ENCODE measurements around the gene ITGB7. TPM values are rescaled to one million over a fixed set of nuclear protein-coding genes. Genes with fewer than 3 reads are reported as not detected.
A peak's percentile ranks its signal among the peaks of the same experiment; 100 is the strongest.

The ITGB7 gene
- total and polyA plus RNA-seq, 12 donors, result 0.55 to 8.4 (median 1.1) TPM

DNA sequence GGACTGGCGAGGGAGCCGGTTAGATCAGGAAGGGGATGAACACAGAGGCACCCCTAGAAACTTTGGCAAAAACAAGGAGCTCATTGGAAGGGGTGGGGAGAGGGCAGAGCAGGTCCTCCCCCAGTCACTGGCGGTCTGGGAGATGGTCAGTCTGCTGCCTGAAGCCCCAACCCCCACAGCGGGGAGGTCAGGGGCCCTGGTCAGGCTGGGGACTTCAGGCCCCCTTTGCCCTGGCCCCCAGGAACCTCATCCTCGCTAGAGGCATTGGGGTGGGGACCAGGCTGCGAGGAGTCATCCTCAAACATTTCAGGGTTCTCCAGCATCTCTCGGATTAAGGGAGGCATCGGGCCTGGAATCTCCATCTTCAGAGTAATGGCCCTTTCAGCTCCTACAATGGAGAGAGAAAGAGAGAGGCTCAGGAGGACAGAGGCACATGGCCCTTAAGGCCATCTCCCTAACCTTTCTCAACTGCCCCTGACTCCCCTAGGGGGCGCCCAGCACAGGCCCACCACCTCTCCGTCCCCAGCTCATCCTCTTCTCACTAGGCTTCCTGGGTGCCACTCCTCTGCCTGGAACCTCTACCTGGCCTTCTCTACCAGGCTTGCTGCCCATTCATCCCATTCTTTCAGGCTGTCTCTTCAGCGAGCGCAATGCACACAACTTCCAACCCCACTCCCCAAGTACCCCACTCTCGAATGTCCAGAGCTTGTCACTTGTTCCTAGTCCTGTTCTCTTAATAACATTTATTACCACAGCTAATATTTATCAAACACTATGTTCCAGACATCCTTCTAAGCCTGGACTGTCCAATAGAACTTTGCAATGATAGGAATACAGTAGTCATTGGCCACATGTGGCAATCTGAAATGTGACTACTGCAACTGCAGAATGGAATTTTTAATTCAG lies 4.7 kb upstream of the ITGB7 start:
- 89 to 93% methylated on average over 13 of the region's 13 CpGs for WGBS, 2 donors
- no peaks in the 10 kb centered on the region for H3K9me3 ChIP-seq
- no peak overlapping the region for H3K4me3 ChIP-seq
- DNase-seq (no peak), ATAC-seq (no peak)
- intact Hi-C loops (cut with DNase I), result loop anchor here in 8 of 10 donors (2.0 to 5.0 kb wide), 5 partner anchors 41 to 76 kb away; partner anchors contain the start of gene ESPL1 (in 3 of the 8)
- TF ChIP-seq CTCF (IDR thresholded peaks at IDR 0.05), result peak in 4 of 9 donors; percentile 12 to 42 (median 30)
- H3K36me3 ChIP-seq, result peaks cover 0 to 55% (median 38%) of the 10 kb centered on the region in 9 donors
- no peak overlapping the region for H3K27ac ChIP-seq
- no peaks in the 10 kb centered on the region for H3K27me3 ChIP-seq
- peaks cover 13 to 74% (median 51%) of the 10 kb centered on the region in 9 donors for H3K4me1 ChIP-seq

- WGBS, 2 donors, result 73 to 79% methylated on average over 4 of the region's 4 CpGs
- no peak for DNase-seq
- Histone ChIP-seq H3K36me3 (peaks cover 0 to 55% (median 38%) of the 10 kb centered on the region in 9 donors), H3K9me3 (no peaks in the 10 kb centered on the region), H3K27ac (no peak overlapping the region), H3K27me3 (no peaks in the 10 kb centered on the region), H3K4me1 (peaks cover 13 to 74% (median 42%) of the 10 kb centered on the region in 9 donors), H3K4me3 (no peak overlapping the region)
- ATAC-seq, result no peak
- no peak for TF ChIP-seq CTCF (IDR thresholded peaks at IDR 0.05)
- intact Hi-C loops (cut with DNase I), result loop anchor here in 7 of 10 donors (5.0 kb wide), 3 partner anchors 41 to 76 kb away; partner anchors contain the start of gene ESPL1 (in 3 of the 7)
These were observed 3.8 kb upstream of the ITGB7 start for GRCh38 chr12:53210843-53211242.

DNA sequence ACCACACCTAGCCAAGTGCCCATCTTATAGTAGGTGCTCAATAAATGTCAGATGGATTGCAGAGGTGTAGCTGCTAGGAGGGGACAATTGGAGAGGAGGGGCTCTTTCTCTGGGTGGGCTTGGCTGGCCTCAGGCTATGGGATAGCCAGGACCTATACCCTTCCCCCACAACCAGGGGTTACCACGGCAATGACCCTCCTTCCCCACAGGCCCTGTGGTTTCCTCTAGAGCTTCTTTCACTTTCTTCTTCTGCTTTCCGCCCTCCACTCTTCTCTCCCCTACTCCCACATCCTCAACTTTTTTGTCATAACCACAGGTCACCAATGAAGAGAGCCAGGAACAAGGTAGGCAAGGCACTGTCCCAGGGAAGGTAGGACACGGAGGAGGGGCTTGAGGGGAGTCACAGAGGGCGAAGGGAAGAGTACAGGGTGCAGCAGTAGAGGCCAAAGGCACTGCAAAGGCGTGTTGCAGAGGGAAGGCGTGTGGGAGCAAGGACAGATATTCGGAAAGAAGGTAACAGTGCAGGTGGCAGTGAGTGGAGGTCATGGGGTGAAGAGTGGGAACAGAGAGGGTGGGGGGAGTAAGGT lies 1.9 kb upstream of the ITGB7 start:
- DNase-seq, result no peak
- H3K9me3 ChIP-seq, result no peaks in the 10 kb centered on the region
- H3K36me3 ChIP-seq, result peaks cover 0 to 43% (median 35%) of the 10 kb centered on the region in 9 donors
- H3K27ac ChIP-seq, result peak overlapping the region in 5 of 10 donors; percentile 13 to 89 (median 37)
- peaks cover 4 to 74% (median 23%) of the 10 kb centered on the region in 9 donors for H3K4me1 ChIP-seq
- no peak for ATAC-seq
- peak overlapping the region in 3 of 10 donors; percentile 3 to 48 (median 12) for H3K4me3 ChIP-seq
- no peaks in the 10 kb centered on the region for H3K27me3 ChIP-seq
- no peak for TF ChIP-seq CTCF (IDR thresholded peaks at IDR 0.05)
- intact Hi-C loops (cut with DNase I), result no loop called here
- 66 to 69% methylated on average over 7 of the region's 7 CpGs for WGBS, 2 donors

DNA sequence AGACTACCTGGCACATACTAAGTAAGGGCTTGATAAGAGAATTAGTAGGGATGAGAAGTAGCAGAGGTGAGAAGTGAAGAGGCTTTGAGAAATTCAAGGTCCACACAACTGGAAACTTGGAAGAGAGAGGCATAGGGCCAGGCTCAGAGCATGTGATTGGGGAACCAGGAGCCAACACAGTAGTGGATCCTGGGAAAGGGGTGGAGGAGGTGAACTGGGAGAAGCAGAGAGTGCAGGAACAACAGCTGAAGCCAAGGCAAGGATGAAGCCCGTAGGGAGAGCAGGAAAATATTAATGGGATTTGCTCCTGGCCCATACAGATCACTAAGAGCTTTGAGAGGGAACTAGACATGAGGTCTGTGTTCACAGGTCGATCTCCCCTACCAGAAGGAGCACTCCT lies 1.4 kb upstream of the ITGB7 start:
- Histone ChIP-seq H3K27me3 (no peaks in the 10 kb centered on the region), H3K4me3 (no peak overlapping the region), H3K36me3 (peaks cover 0 to 37% (median 30%) of the 10 kb centered on the region in 9 donors), H3K27ac (peak overlapping the region in 5 of 10 donors; percentile 13 to 89 (median 37)), H3K9me3 (no peaks in the 10 kb centered on the region), H3K4me1 (peaks cover 0 to 69% (median 18%) of the 10 kb centered on the region in 9 donors)
- peak in 3 of 8 donors; percentile 31 to 42 (median 36) for ATAC-seq
- whole genome bisulfite sequencing, 2 donors, result 50 to 73% methylated on average over 2 of the region's 2 CpGs
- no peak for TF ChIP-seq CTCF (IDR thresholded peaks at IDR 0.05)
- no peak for DNase-seq
- intact Hi-C loops (cut with DNase I), result no loop called here

Data from heart right ventricle (tissue), 16 donors.